GM12878 (cell line): ENCODE results near the gene FLT3LG. TPM values are rescaled to one million over a fixed set of nuclear protein-coding genes. Genes with fewer than 3 reads are reported as not detected.
A peak's percentile ranks its signal among the peaks of the same experiment; 100 is the strongest.

Experiments used
- ATAC-seq: fragments of 200-7000 bp; cut with Tn5 transposase; 3 replicates; pipeline ENCODE4 v1.9.1; 2020; ENCODE audit warnings: mild to moderate bottlenecking, moderate library complexity
- BruUV-seq: library from RNA; stranded (reverse); fragments of 400-500 nt; replicated peaks from 2 replicates; lab custom pipeline; 2021; lab: Mats Ljungman, UMichigan
- CTCF ChIA-PET: fragments of 300-600 bp; sonication (Branson Sonifier 250); formaldehyde crosslinking; extraction: SDS; loops from one replicate; lab custom pipeline; 2021; ENCODE audit warnings: inconsistent platforms; lab: Yijun Ruan, JAX
- POLR2A ChIA-PET: fragments of 350-600 bp; formaldehyde crosslinking; extraction: SDS; loops from one replicate; lab custom pipeline; 2021; ENCODE audit warnings: inconsistent platforms; lab: Charles Lee
- RAD21 ChIA-PET: fragments of 300-600 bp; sonication (Branson Sonifier 250); formaldehyde crosslinking; loops from one replicate; lab custom pipeline; 2023; ENCODE audit warnings: antibody characterized with exemption; ENCODE audit not compliant: unreplicated experiment; lab: Charles Lee
- SMC1A ChIA-PET: fragments of 300-600 bp; sonication (Branson Sonifier 250); formaldehyde crosslinking; loops from one replicate; lab custom pipeline; 2023; ENCODE audit not compliant: unreplicated experiment, uncharacterized antibody; lab: Charles Lee
- DNase-seq: peaks from one replicate; pipeline ENCODE4 v3.0.0-alpha.2; 2011; ENCODE audit warnings: low read depth, low spot score
- FAIRE-seq: peaks from 3 replicates; lab custom pipeline; 2011; peaks lifted over from hg19 to GRCh38; lab: Jason Lieb, UNC
- H2AFZ ChIP-seq: 2 replicates; pipeline ENCODE4 v1.6.0; 2011; ENCODE audit warnings: low read depth, low read length, control low read depth; ENCODE audit not compliant: control insufficient read depth
- H3K27ac ChIP-seq: 2 replicates; pipeline ENCODE4 v1.5.1; 2011; ENCODE audit warnings: control low read depth; ENCODE audit not compliant: control insufficient read depth, insufficient read depth
- H3K27me3 ChIP-seq, 2 experiments: replicated peaks in 1 of 2; 2 replicates each; pipeline versions ENCODE4 v1.6.0 to v1.6.1; 2011; ENCODE audit warnings: low read length in 1 of 2; ENCODE audit not compliant: control insufficient read depth in 2 of 2, insufficient read depth in 2 of 2
- H3K36me3 ChIP-seq, 2 experiments: 2 replicates each; pipeline ENCODE4 v1.5.1; 2011; ENCODE audit warnings: low read length in 1 of 2; ENCODE audit not compliant: control insufficient read depth in 2 of 2, insufficient read depth in 2 of 2
- H3K4me1 ChIP-seq: 2 replicates; pipeline ENCODE4 v1.6.1; 2011; ENCODE audit warnings: mild to moderate bottlenecking, low read length, moderate library complexity, mixed read lengths; ENCODE audit not compliant: control insufficient read depth, insufficient read depth
- H3K4me2 ChIP-seq: 2 replicates; pipeline ENCODE4 v1.6.0; 2011; ENCODE audit warnings: control low read depth; ENCODE audit not compliant: control insufficient read depth, insufficient read depth
- H3K4me3 ChIP-seq: fragments of 200-600 bp; sonication (generic); 2 replicates; pipeline ENCODE4 v1.5.1; 2016
- H3K79me2 ChIP-seq: 2 replicates; pipeline ENCODE4 v1.6.0; 2011; ENCODE audit warnings: low read length; ENCODE audit not compliant: control insufficient read depth, insufficient read depth
- H3K9ac ChIP-seq: 2 replicates; pipeline ENCODE4 v1.8.0; 2011; ENCODE audit warnings: low read length, control low read depth, mixed read lengths; ENCODE audit not compliant: control insufficient read depth, insufficient read depth
- H3K9me3 ChIP-seq: replicated peaks from 3 replicates; pipeline ENCODE4 v1.5.1; 2011; ENCODE audit warnings: mild to moderate bottlenecking, low read length; ENCODE audit not compliant: control insufficient read depth, insufficient read depth
- H4K20me1 ChIP-seq: 2 replicates; pipeline ENCODE4 v1.6.0; 2011; ENCODE audit not compliant: control insufficient read depth, insufficient read depth
- CBX5 ChIP-seq: sonication (generic); IDR thresholded peaks from 2 replicates; pipeline ENCODE4 v1.6.1; 2016; ENCODE audit warnings: low read depth, moderate library complexity, mild to moderate bottlenecking, inconsistent platforms
- EZH2 ChIP-seq: IDR thresholded peaks from 2 replicates; pipeline ENCODE4 v1.6.1; 2012; ENCODE audit warnings: low read depth, mild to moderate bottlenecking, control low read depth, inconsistent platforms, low read length, borderline replicate concordance; ENCODE audit not compliant: control insufficient read depth
- NFYB ChIP-seq: IDR thresholded peaks from 2 replicates; pipeline ENCODE4 v1.6.1; 2011; ENCODE audit warnings: low read depth, mild to moderate bottlenecking, low read length, improper control_type of control experiment, moderate library complexity; ENCODE audit not compliant: insufficient read depth
- NR2C2 ChIP-seq: IDR thresholded peaks from 2 replicates; pipeline ENCODE4 v1.6.1; 2011; ENCODE audit warnings: borderline replicate concordance, low read depth; ENCODE audit not compliant: control insufficient read depth, insufficient read length
- SMAD1 ChIP-seq: fragments of 450-650 bp; IDR thresholded peaks from 2 replicates; pipeline ENCODE4 v1.6.1; 2018; ENCODE audit warnings: mild to moderate bottlenecking, low read depth; ENCODE audit not compliant: partially characterized antibody
- SP1 ChIP-seq: IDR thresholded peaks from one replicate; pipeline ENCODE4 v1.6.1; 2011; ENCODE audit warnings: low read depth, low read length
- STAT1 ChIP-seq: fragments of 450-650 bp; conservative IDR thresholded peaks from 2 replicates; pipeline ENCODE4 v1.6.1; 2014; ENCODE audit warnings: antibody characterized with exemption, mild to moderate bottlenecking
- YBX1 ChIP-seq: fragments of 450-650 bp; IDR thresholded peaks from 2 replicates; pipeline ENCODE4 v1.6.1; 2016; ENCODE audit warnings: antibody characterized with exemption
- YY1 ChIP-seq: IDR thresholded peaks from 2 replicates; pipeline ENCODE4 v1.6.1; 2011; ENCODE audit warnings: low read depth, mild to moderate bottlenecking, low read length
- ZNF622 ChIP-seq: fragments of 450-650 bp; IDR thresholded peaks from 2 replicates; pipeline ENCODE4 v1.6.1; 2017; ENCODE audit warnings: mild to moderate bottlenecking, inconsistent platforms
- WGBS: methylation state at CpG from one replicate; pipeline ENCODE4 v1.1.6; 2016; ENCODE audit warnings: low lambda C conversion rate; ENCODE audit not compliant: insufficient replicate concordance, insufficient coverage; ENCODE audit errors: missing lambda C conversion rate; 5-methylcytosine and 5-hydroxymethylcytosine counted together
- in situ Hi-C: fragments of 300-500 bp; cut with MboI; formaldehyde crosslinking; loops from 9 replicates; pipeline ENCODE4 v1.14.3; 2018; ENCODE audit warnings: mixed read lengths
- intact Hi-C: fragments of 100-400 bp; cut with micrococcal nuclease; formaldehyde crosslinking; loops from one replicate; pipeline ENCODE4 v1.14.2; 2022; ENCODE audit not compliant: unreplicated experiment
- polyA plus RNA-seq, 11 experiments: library from polyadenylated mRNA; depleted of rRNA in 4 of 11; unstranded in 6 of 11; stranded (reverse) in 5 of 11; fragments of >200 nt; fragmentation: Nextera tagmentation in 4 of 11; fragmentation: Illumina TruSeq in 1 of 11; extraction: Ambion mirVana in 4 of 11; extraction: Trizol in 1 of 11; gene quantifications; 1 replicate in 1 of 11; 2 replicates in 10 of 11; pipeline versions ENCODE4 v1.2.1 to v1.2.3, GENCODE V29; 2011 to 2016; ENCODE audit warnings: inconsistent platforms in 2 of 11, missing spikeins in 2 of 11, low read depth in 1 of 11
- total RNA-seq, 4 experiments: library from RNA; depleted of rRNA in 3 of 4; stranded (reverse); fragments of >200 nt in 3 of 4; fragmentation: Illumina TruSeq in 1 of 4; extraction: Trizol in 1 of 4; gene quantifications; 2 replicates each; pipeline versions ENCODE4 v1.2.1 to v1.2.3, GENCODE V29; 2013 to 2021
- TF ChIP-seq, protein P1 (sequence below): IDR thresholded peaks from 2 replicates; pipeline ENCODE4 v1.6.1; 2012; ENCODE audit warnings: low read depth, low read length, improper control_type of control experiment
- TF ChIP-seq, protein P2 (sequence below): IDR thresholded peaks from 2 replicates; pipeline ENCODE4 v1.6.1; 2012; ENCODE audit warnings: low read depth, low read length, improper control_type of control experiment
- TF ChIP-seq, protein P3 (sequence below): fragments of 450-650 bp; IDR thresholded peaks from 2 replicates; pipeline ENCODE4 v1.6.1; 2016; ENCODE audit warnings: mild to moderate bottlenecking

FLT3LG gene
- total and polyA plus RNA-seq, 10 of the 15 experiments (the other 5 are each of a cell fraction or from before 2014, with no cell fraction given) = 0.68 to 13.1 (median 4.3) TPM

DNA sequence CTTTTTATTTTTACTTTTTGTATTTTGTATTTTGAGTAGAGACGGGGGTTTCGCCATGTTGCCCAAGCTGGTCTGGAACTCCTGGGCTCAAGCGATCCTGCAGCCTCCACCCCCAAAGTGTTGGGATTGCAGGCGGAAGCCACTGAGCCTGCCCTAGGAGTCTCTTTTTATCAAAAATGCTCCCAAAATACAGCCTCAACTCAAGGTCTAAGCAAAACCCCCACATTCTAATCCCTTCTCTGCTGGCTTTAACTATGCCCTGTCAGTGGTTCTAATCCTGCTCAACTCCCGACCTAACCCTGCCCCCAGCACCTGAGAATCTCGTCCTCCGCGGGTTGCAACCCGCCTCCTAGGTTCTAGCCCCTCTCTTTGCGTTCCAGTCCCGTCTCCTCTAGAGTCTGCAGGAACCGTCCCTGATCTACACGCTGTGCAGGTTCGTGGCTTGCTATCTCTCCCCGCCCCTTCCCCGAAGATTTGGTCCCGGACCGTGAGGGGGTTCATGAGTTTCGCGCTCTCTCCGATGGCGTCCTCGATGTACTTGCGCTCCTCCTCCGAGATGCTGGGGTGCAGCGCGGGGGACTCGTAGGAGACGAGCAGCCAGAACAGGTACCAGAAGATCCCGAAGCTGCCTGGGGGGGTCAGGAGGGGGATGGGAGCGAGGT is 40.6 kb upstream of the FLT3LG start:
- POLR2A ChIA-PET = no interaction called here
- intact Hi-C loops = no loop called here
- no peaks in the 10 kb centered on the region for H3K36me3 ChIP-seq
- no peak for ATAC-seq
- SMC1A ChIA-PET = no interaction called here
- H3K4me1 ChIP-seq = no peaks in the 10 kb centered on the region
- no peaks in the 10 kb centered on the region for H3K79me2 ChIP-seq
- WGBS = 29% methylated on average over 30 of the region's 31 CpGs
- RAD21 ChIA-PET = no interaction called here
- in situ Hi-C loops = no loop called here
- no peak for DNase-seq
- no peak overlapping the region for H3K9ac ChIP-seq
- no peak overlapping the region for H3K4me2 ChIP-seq
- BruUV-seq = no TSS peak
- peaks cover 5 to 12% of the 10 kb centered on the region in 2 experiments for H3K27me3 ChIP-seq
- H3K4me3 ChIP-seq = no peak overlapping the region
- no peak for FAIRE-seq
- no peaks in the 10 kb centered on the region for H4K20me1 ChIP-seq
- no peak overlapping the region for H2AFZ ChIP-seq
- no peaks in the 10 kb centered on the region for H3K9me3 ChIP-seq
- H3K27ac ChIP-seq = no peak overlapping the region
- TF ChIP-seq ZNF622 (no peak), EZH2 (0 out of 2 replicates have a peak, but pooled peaks have one; percentile 37)
- CTCF ChIA-PET = no interaction called here

DNA sequence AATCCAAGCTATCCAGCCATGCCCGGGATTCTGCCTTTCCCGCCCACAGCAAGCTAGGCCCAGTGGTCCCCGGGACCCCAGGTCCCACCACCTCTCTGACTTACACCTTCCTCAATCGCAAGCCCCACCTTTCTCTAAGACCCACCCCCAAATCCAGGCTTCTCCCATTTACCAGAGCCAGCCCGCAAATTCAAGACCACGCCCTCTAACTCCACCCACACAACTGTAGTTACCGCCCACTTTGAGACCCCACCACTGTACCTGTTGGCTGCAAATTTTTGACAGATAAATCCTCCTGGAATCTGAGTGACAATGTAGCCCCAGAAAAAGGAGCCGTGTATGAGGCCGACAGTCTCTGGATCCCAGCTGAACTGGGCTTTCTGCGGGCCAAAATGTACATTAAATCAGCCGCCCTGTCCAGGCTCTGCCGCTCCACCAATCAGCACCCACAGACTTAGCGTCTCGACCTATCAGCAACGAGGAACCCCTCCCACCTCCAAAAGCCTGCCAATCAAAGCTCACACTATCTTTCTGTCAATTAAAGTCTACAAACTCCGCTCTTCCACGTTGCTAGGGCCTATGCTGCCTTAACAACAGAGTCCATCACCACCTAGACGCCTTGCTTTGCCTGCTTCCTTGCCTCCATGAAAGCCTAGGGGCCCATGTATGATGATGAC is 39.0 kb upstream of the FLT3LG start:
- H3K9me3 ChIP-seq = no peaks in the 10 kb centered on the region
- ChIA-PET SMC1A (interaction anchor here (0.8 to 1.3 kb wide), 3 partner anchors 39 to 66 kb away, joined by 3 read pairs; no protein-coding TSS in a partner anchor), CTCF (interaction anchor here (0.6 to 2.2 kb wide), 6 partner anchors 8 to 208 kb away, joined by 3 to 8 read pairs (median 4); partner anchors contain the start of genes FLT3LG and GFY), RAD21 (interaction anchor here (1.1 kb wide), 1 partner anchor 43 kb away, joined by 4 read pairs; no protein-coding TSS in a partner anchor), POLR2A (no interaction called here)
- in situ Hi-C loops (loop anchor here (5.0 kb wide), 1 partner anchor 43 kb away; no protein-coding TSS in a partner anchor), intact Hi-C loops (no loop called here)
- peaks cover 4 to 14% of the 10 kb centered on the region in 2 experiments; a peak in 3 of 4 replicates for H3K27me3 ChIP-seq
- H2AFZ ChIP-seq = no peak overlapping the region
- no peak for ATAC-seq
- H3K79me2 ChIP-seq = no peaks in the 10 kb centered on the region
- no peaks in the 10 kb centered on the region for H3K36me3 ChIP-seq
- no peak for DNase-seq
- H3K4me3 ChIP-seq = no peak overlapping the region
- WGBS = 70% methylated on average over 18 of the region's 18 CpGs
- no TSS peak for BruUV-seq
- no peak overlapping the region for H3K4me2 ChIP-seq
- H3K9ac ChIP-seq = no peak overlapping the region
- H3K4me1 ChIP-seq = no peaks in the 10 kb centered on the region
- no peak for FAIRE-seq
- H4K20me1 ChIP-seq = no peaks in the 10 kb centered on the region
- no peak overlapping the region for H3K27ac ChIP-seq
- TF ChIP-seq, protein P1, sequence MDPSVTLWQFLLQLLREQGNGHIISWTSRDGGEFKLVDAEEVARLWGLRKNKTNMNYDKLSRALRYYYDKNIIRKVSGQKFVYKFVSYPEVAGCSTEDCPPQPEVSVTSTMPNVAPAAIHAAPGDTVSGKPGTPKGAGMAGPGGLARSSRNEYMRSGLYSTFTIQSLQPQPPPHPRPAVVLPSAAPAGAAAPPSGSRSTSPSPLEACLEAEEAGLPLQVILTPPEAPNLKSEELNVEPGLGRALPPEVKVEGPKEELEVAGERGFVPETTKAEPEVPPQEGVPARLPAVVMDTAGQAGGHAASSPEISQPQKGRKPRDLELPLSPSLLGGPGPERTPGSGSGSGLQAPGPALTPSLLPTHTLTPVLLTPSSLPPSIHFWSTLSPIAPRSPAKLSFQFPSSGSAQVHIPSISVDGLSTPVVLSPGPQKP = no peak
- TF ChIP-seq, protein P2, sequence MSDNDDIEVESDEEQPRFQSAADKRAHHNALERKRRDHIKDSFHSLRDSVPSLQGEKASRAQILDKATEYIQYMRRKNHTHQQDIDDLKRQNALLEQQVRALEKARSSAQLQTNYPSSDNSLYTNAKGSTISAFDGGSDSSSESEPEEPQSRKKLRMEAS = no peak
- TF ChIP-seq NR2C2 (no peak), YY1 (no peak), EZH2 (no peak), NFYB (peak; percentile 73), SP1 (peak; percentile 45), STAT1 (no peak), CBX5 (no peak), YBX1 (no peak), SMAD1 (no peak)
- TF ChIP-seq, protein P3, sequence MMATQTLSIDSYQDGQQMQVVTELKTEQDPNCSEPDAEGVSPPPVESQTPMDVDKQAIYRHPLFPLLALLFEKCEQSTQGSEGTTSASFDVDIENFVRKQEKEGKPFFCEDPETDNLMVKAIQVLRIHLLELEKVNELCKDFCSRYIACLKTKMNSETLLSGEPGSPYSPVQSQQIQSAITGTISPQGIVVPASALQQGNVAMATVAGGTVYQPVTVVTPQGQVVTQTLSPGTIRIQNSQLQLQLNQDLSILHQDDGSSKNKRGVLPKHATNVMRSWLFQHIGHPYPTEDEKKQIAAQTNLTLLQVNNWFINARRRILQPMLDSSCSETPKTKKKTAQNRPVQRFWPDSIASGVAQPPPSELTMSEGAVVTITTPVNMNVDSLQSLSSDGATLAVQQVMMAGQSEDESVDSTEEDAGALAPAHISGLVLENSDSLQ = peak; percentile 68
